ENCODE data around the gene PEG3.

GRCh38 chr19:56819166-56819565 is 21.4 kb downstream of the PEG3 start:
- TF ChIP-seq SP1 (CRISPR knock-in tag; conservative IDR thresholded peaks at IDR 0.05): no peak
- no peak for TF ChIP-seq ZNF263 (CRISPR knock-in tag; IDR thresholded peaks at IDR 0.05; ENCODE audit: low read depth)
- TF ChIP-seq CTCF (IDR thresholded peaks at IDR 0.05): no peak
- no peak for TF ChIP-seq ARID4B (CRISPR knock-in tag; IDR thresholded peaks at IDR 0.05; ENCODE audit: borderline replicate concordance)
- TF ChIP-seq ATF2 (CRISPR knock-in tag; IDR thresholded peaks at IDR 0.05; ENCODE audit: borderline replicate concordance, low read depth): no peak
- TF ChIP-seq HMGXB4 (CRISPR knock-in tag; IDR thresholded peaks at IDR 0.05): no peak
- no peak for TF ChIP-seq ZNF232 (CRISPR knock-in tag; IDR thresholded peaks at IDR 0.05)
- TF ChIP-seq ELF4 (CRISPR knock-in tag; IDR thresholded peaks at IDR 0.05; ENCODE audit: low read depth): no peak

All from WTC11 (cell line).